Type B pancreatic cell (in vitro differentiated cells): ENCODE data around the gene CYFIP1. TPM values are rescaled to one million over a fixed set of nuclear protein-coding genes. Genes with fewer than 3 reads are reported as not detected.

Experiments used
- DNase-seq: peaks from one replicate; pipeline ENCODE4 v3.0.0; 2021; ENCODE audit warnings: mixed read lengths; ENCODE audit not compliant: unreplicated experiment; ENCODE audit errors: extremely low spot score
- H3K27ac Mint-ChIP-seq: 2 replicates; pipeline ENCODE4 v1.8.0; 2021; ENCODE audit warnings: mild to moderate bottlenecking, mixed read lengths
- H3K27me3 Mint-ChIP-seq: 2 replicates; pipeline ENCODE4 v1.8.0; 2021; ENCODE audit warnings: mixed read lengths
- H3K36me3 Mint-ChIP-seq: 2 replicates; pipeline ENCODE4 v1.8.0; 2021; ENCODE audit warnings: mixed read lengths
- H3K4me1 Mint-ChIP-seq: one replicate; pipeline ENCODE4 v1.8.0; 2021; ENCODE audit warnings: mixed read lengths; ENCODE audit not compliant: unreplicated experiment
- H3K4me3 Mint-ChIP-seq: 2 replicates; pipeline ENCODE4 v1.8.0; 2021; ENCODE audit warnings: mild to moderate bottlenecking, mixed read lengths
- H3K9me3 Mint-ChIP-seq: 2 replicates; pipeline ENCODE4 v1.8.0; 2021; ENCODE audit warnings: mixed read lengths
- CTCF ChIP-seq: fragments of 200-600 bp; sonication (generic); conservative IDR thresholded peaks from 2 replicates; pipeline ENCODE4 v1.5.0; 2021; ENCODE audit warnings: antibody characterized with exemption, mild to moderate bottlenecking
- total RNA-seq: library from RNA; stranded (reverse); gene quantifications from 2 replicates; pipeline ENCODE4 v1.2.1, GENCODE V29; 2021; ENCODE audit warnings: low replicate concordance

Gene CYFIP1
- total RNA-seq, 1 donor from 2014 or later = 108 TPM

- no peaks in the 10 kb centered on the region for H3K9me3 Mint-ChIP-seq
- H3K27me3 Mint-ChIP-seq = no peaks in the 10 kb centered on the region
- peaks cover 3% of the 10 kb centered on the region for H3K36me3 Mint-ChIP-seq
- no peak overlapping the region for H3K4me3 Mint-ChIP-seq
- peaks cover 15% of the 10 kb centered on the region for H3K4me1 Mint-ChIP-seq
- no peak for TF ChIP-seq CTCF
- H3K27ac Mint-ChIP-seq = no peak overlapping the region
- DNase-seq = no peak
These were observed 24.5 kb downstream of the CYFIP1 start for GRCh38 chr15:22955544-22956119.

DNA sequence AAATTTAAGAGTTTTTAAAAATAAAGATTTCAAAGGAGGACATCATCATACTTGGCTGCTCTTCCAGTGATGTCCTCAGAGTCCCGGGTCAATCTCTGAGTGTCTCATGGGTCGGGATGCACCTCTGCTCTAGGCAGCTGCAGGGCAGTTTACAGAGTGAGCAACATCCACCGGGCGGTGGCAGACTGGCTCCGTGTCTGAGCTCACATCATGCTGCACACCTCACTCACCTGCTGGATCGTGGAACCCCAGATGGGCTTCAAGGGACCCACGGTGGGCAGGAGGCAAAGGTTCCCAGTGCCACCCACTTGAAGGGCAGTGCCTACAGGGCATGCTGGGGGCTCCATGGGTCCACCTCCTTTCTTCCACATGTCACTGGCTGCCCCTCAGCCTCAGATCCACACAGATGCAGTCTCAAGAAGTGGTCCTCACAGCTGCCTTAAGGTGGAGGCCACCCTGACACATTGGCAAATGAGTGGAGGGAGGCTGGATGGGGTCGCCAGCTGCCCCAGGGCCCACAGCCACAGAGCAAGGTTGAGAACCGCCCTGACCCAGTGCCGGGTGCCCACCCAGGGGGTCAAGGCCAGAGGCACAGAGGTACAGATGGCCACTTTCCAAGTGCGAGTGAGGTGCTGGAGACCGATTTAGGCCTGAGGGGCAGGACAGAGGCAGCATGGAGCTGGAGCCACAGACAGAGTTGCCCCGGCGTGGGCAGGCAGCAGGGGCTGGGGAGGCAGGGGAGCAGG, 25.2 kb downstream of the CYFIP1 start:
- H3K4me3 Mint-ChIP-seq = no peak overlapping the region

GRCh38 chr15:22954326-22954725, 25.8 kb downstream of the CYFIP1 start:
- no peak for DNase-seq
- no peak overlapping the region for H3K27ac Mint-ChIP-seq
- H3K9me3 Mint-ChIP-seq = no peaks in the 10 kb centered on the region
- H3K4me3 Mint-ChIP-seq = no peak overlapping the region
- H3K36me3 Mint-ChIP-seq = peaks cover 3% of the 10 kb centered on the region
- TF ChIP-seq CTCF = no peak
- peaks cover 23% of the 10 kb centered on the region for H3K4me1 Mint-ChIP-seq
- no peaks in the 10 kb centered on the region for H3K27me3 Mint-ChIP-seq

More for the DNA sequence above, 25.2 kb downstream of the CYFIP1 start:
- DNase-seq = no peak
- H3K27ac Mint-ChIP-seq = no peak overlapping the region
- peaks cover 3% of the 10 kb centered on the region for H3K36me3 Mint-ChIP-seq
- TF ChIP-seq CTCF = no peak
- no peaks in the 10 kb centered on the region for H3K27me3 Mint-ChIP-seq
- no peaks in the 10 kb centered on the region for H3K9me3 Mint-ChIP-seq
- H3K4me1 Mint-ChIP-seq = peaks cover 22% of the 10 kb centered on the region

- peak overlapping the region; percentile 41 for H3K27ac Mint-ChIP-seq
- H3K4me3 Mint-ChIP-seq = no peak overlapping the region
- no peaks in the 10 kb centered on the region for H3K9me3 Mint-ChIP-seq
- H3K27me3 Mint-ChIP-seq = no peaks in the 10 kb centered on the region
- DNase-seq = no peak
- peaks cover 3% of the 10 kb centered on the region for H3K36me3 Mint-ChIP-seq
- H3K4me1 Mint-ChIP-seq = peaks cover 34% of the 10 kb centered on the region
- TF ChIP-seq CTCF = no peak
These were observed 27.2 kb downstream of the CYFIP1 start for GRCh38 chr15:22952796-22953579.

DNA sequence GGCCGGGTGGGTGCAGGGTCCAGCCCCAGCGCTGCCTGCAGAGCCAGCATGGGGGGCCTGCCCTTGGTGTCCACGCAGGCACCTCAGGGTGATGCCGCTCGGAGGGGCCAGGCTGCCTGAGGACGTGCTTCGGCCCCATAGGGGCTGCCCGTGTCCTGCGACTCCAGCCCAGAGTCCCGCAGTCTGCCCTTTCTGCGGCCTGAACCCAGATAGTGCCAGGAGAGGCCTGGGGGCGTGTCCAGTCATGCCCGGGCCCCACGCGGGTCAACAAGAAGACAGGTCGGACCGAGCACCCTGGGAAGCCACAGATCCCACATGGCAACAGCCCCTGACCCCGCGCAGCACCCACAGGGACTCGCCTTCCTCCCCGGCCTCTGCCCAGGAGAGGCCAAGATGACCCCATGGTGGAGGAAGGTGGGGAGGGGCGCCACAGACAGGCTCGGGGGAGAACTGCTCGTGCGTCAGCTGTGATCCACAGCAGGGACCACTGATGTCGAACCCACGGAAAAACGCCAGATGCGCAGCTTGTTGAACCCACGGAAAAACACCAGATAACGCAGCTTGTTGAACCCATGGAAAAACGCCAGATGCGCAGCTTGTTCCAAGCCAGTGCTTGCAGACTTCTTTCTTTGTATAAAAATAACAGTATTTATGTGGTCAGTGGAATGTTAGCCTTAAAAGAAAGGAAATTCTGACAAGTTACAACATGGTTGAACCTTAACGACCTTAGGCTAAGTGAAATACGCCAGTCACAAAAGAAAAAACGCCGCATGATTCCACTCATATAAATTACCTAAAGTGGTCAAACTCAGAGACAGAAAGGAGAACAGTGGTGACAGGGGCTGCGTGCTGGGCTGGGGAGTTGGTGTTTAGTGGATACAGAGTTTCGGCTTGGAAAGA, 28.5 kb downstream of the CYFIP1 start:
- no peak overlapping the region for H3K27ac Mint-ChIP-seq
- H3K9me3 Mint-ChIP-seq = no peaks in the 10 kb centered on the region
- H3K4me1 Mint-ChIP-seq = peaks cover 38% of the 10 kb centered on the region
- no peak for TF ChIP-seq CTCF
- no peak overlapping the region for H3K4me3 Mint-ChIP-seq
- H3K27me3 Mint-ChIP-seq = no peaks in the 10 kb centered on the region
- DNase-seq = no peak
- peaks cover 3% of the 10 kb centered on the region for H3K36me3 Mint-ChIP-seq
